ENCODE results near the gene GPR173.
A peak's percentile ranks its signal among the peaks of the same experiment; 100 is the strongest.

The GPR173 gene

DNA sequence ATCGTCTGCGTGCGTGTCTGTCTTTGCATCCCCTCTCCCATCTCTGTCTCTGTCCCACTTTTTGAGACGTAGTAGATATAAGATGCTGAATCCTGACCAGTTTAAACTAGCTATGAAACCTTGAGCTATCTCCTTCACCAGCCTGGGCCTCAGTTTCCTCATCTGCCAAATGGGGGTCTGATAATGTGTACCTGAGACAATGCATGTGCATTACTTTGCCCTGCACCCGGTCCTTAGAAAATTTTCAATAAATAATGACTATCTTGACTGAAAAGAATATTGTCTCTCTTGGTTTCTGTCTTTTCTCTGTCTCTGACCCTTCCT lies 46.0 kb downstream of the GPR173 start:
- peak overlapping the region; percentile 76 for H3K4me3 ChIP-seq (replicated peaks; ENCODE audit: low read depth, low read length)
- TF ChIP-seq, protein P1, sequence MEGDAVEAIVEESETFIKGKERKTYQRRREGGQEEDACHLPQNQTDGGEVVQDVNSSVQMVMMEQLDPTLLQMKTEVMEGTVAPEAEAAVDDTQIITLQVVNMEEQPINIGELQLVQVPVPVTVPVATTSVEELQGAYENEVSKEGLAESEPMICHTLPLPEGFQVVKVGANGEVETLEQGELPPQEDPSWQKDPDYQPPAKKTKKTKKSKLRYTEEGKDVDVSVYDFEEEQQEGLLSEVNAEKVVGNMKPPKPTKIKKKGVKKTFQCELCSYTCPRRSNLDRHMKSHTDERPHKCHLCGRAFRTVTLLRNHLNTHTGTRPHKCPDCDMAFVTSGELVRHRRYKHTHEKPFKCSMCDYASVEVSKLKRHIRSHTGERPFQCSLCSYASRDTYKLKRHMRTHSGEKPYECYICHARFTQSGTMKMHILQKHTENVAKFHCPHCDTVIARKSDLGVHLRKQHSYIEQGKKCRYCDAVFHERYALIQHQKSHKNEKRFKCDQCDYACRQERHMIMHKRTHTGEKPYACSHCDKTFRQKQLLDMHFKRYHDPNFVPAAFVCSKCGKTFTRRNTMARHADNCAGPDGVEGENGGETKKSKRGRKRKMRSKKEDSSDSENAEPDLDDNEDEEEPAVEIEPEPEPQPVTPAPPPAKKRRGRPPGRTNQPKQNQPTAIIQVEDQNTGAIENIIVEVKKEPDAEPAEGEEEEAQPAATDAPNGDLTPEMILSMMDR (IDR thresholded peaks at IDR 0.05; ENCODE audit: low read depth, low read length, missing control alignments): no peak
- DNase-seq (ENCODE audit: extremely low read depth, low read depth): no peak

DNA sequence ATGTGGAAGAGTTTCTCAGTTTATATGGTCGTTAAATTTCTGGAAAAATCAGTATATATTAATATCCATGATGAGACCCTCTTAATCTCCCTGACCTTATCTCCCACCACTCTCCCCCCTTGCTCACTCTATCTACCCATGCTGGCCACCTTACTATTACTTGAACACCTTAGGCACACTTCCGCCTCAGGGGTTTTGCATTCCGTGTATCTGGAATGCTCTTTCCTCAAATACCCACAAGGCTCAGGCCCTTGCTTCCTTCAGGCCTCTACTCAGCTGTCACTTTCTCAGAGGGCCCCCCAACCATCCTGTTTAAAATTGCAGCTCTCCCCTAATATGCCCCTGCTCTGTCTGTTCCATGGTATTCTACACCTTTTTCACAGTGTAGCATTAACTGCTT lies 47.2 kb downstream of the GPR173 start:
- DNase-seq (ENCODE audit: extremely low read depth, low read depth): no peak
- H3K4me3 ChIP-seq (replicated peaks; ENCODE audit: low read depth, low read length): peak overlapping the region; percentile 76
- TF ChIP-seq, protein P1 (IDR thresholded peaks at IDR 0.05; ENCODE audit: low read depth, low read length, missing control alignments): no peak

DNA sequence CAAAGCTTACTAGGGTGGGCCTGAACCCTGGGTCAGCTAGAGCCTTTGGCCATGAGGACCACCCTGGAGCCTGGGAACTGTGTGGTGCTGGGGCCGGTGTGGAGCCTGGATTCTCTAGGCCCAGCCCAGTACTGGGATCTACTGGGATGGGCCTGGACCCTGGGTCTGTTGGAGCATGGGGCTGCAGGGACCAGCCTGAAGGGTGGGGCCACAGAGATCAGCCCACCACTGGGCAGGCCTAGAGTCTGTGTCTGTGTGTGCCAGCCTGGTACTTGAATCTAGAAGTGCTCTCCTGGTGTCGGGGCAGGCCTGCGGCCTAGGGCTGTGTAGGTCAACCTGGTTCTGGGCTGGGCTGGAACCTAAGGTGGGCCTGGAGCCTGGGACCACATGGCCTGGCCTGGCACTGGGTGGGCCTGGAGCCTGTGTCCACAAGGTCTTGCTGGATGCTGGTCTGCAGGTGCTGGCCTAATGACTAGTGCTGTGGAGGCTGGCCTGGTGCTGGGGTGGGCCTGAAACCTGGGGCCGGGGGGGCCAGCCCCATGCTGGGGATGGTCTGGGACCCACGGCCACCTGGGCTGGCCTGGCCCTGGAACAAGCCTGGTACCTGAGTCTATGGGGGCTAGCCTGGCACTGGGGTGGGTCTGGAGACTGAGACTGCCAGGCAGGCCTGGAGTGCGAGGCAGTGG lies 66.4 kb downstream of the GPR173 start:
- no peak overlapping the region for H3K4me3 ChIP-seq (replicated peaks; ENCODE audit: low read depth, low read length)
- no peak for DNase-seq (ENCODE audit: extremely low read depth, low read depth)
- TF ChIP-seq, protein P1 (IDR thresholded peaks at IDR 0.05; ENCODE audit: low read depth, low read length, missing control alignments): no peak

DNA sequence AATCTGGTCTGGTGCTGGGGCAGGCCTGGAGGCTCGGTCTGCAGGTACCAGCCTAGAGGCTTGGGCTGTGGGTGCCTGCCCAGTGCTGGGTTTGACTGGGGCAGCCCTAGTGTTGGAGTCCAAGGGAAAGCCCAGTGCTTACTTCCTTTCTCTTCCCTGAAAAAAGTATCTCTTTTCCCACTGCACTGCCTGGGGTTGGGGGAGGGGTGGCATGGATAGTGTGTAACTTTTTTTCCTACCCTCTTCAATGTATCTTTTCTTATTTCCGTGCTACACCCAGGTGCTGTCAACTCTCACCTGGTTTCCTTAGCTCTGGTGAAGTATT lies 66.9 kb downstream of the GPR173 start:
- no peak overlapping the region for H3K4me3 ChIP-seq (replicated peaks; ENCODE audit: low read depth, low read length)
- TF ChIP-seq, protein P1 (IDR thresholded peaks at IDR 0.05; ENCODE audit: low read depth, low read length, missing control alignments): no peak
- no peak for DNase-seq (ENCODE audit: extremely low read depth, low read depth)

DNA sequence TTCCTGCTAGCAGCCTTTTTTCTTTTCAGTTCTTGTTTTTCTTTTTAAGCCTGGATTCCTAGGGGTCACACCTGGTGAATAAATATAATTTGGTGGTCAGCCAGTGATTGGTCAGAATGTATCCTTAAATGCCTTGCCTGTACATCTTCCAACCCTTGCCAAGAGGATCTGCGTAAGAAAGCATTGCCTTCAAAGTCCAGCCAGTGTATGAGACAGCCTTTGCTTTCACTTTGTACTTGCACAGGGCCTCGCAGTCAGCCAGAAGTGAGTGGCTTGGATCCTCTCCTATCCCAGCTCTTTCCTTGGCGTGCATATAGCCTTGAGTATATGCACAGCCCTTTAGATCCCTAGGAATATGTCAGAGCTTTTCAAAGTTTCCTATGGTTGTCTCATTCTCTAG lies 67.5 kb downstream of the GPR173 start:
- no peak overlapping the region for H3K4me3 ChIP-seq (replicated peaks; ENCODE audit: low read depth, low read length)
- TF ChIP-seq, protein P1 (IDR thresholded peaks at IDR 0.05; ENCODE audit: low read depth, low read length, missing control alignments): no peak
- no peak for DNase-seq (ENCODE audit: extremely low read depth, low read depth)

DNA sequence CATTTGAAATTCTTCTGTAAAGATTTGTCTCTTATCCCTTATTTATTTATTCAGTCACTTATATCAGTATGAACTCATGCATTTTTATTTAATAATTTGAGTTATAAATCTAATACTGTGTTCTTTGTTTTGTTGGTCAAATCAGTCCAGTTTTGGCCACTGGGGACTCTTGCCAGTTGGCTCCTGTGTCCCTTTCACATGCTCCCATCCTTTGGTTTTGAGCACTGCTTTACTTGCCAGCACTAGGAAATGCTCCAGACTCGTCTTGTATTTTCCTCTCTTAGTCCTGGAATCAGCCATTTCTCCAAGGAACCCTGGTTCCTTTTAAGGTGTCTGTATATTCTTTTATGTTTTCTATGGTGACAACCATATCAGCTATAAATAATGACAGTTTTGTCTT lies 73.4 kb downstream of the GPR173 start:
- TF ChIP-seq, protein P1 (IDR thresholded peaks at IDR 0.05; ENCODE audit: low read depth, low read length, missing control alignments): no peak
- no peak overlapping the region for H3K4me3 ChIP-seq (replicated peaks; ENCODE audit: low read depth, low read length)
- no peak for DNase-seq (ENCODE audit: extremely low read depth, low read depth)

DNA sequence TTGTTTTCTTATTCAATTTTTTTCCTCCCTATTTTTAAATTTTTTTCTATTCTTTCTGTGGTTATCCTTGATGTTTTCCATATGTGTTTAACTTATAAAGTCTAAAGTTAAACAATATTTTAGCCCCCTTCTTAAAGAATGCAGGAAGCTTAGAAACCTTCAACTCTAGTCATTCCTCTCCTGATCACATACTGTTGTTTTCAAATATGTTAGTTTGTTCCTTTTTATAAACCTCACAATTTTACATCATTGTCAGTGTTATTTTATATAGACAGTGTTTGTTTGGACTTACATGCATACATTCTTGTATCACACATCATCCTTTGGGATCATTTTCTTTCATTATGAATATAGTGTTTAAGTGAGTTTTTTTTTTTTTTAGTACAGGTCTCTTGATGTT lies 76.9 kb downstream of the GPR173 start:
- TF ChIP-seq, protein P1 (IDR thresholded peaks at IDR 0.05; ENCODE audit: low read depth, low read length, missing control alignments): no peak
- no peak for DNase-seq (ENCODE audit: extremely low read depth, low read depth)
- H3K4me3 ChIP-seq (replicated peaks; ENCODE audit: low read depth, low read length): no peak overlapping the region
